Thymus (tissue), 11 donors: ENCODE data around the gene THRB. TPM values are rescaled to one million over a fixed set of nuclear protein-coding genes. Genes with fewer than 3 reads are reported as not detected.

Experiments used
- DNase-seq, 9 donors: peaks; one replicate each; pipeline ENCODE4 v3.0.0-alpha.2; 2013; ENCODE audit warnings: low spot score in 9 of 9, low read depth in 6 of 9, missing footprints in 1 of 9
- H3K27ac ChIP-seq, 2 donors: one replicate each; pipeline ENCODE4 v1.5.1; 2013; ENCODE audit warnings: control low read depth in 1 of 2, low read depth in 1 of 2, low read length in 1 of 2, mild to moderate bottlenecking in 1 of 2, moderate library complexity in 1 of 2
- H3K27me3 ChIP-seq, 2 donors: one replicate each; pipeline ENCODE4 v1.5.1; 2013; ENCODE audit warnings: low read length in 1 of 2; ENCODE audit not compliant: control insufficient read depth in 2 of 2, insufficient read depth in 1 of 2
- H3K36me3 ChIP-seq, 2 donors: one replicate each; pipeline ENCODE4 v1.5.1; 2013; ENCODE audit warnings: low read length in 1 of 2, mild to moderate bottlenecking in 1 of 2, moderate library complexity in 1 of 2; ENCODE audit not compliant: control insufficient read depth in 2 of 2, insufficient read depth in 2 of 2
- H3K4me1 ChIP-seq, 2 donors: one replicate each; pipeline ENCODE4 v1.5.1; 2013; ENCODE audit warnings: low read length in 2 of 2; ENCODE audit not compliant: control insufficient read depth in 2 of 2, insufficient read depth in 2 of 2
- H3K4me3 ChIP-seq, 2 donors: one replicate each; pipeline ENCODE4 v1.5.1; 2013; ENCODE audit warnings: low read length in 2 of 2, control low read depth in 1 of 2, mild to moderate bottlenecking in 1 of 2
- H3K9me3 ChIP-seq, 2 donors: one replicate each; pipeline ENCODE4 v1.5.1; 2013; ENCODE audit warnings: low read length in 1 of 2, mild to moderate bottlenecking in 1 of 2; ENCODE audit not compliant: control insufficient read depth in 2 of 2, insufficient read depth in 1 of 2
- WGBS: extraction: QIAGEN DNeasy Blood & Tissue Kit; methylation state at CpG from one replicate; pipeline ENCODE4 v1.1.7; 2013; 5-methylcytosine and 5-hydroxymethylcytosine counted together
- polyA plus RNA-seq: library from polyadenylated mRNA; stranded (reverse); fragments of 200-250 nt; gene quantifications from one replicate; pipeline ENCODE4 v1.2.3, GENCODE V29; 2013
- total RNA-seq: library from RNA; stranded (reverse); fragments of 120-200 nt; gene quantifications from one replicate; pipeline ENCODE4 v1.2.4, GENCODE V29; 2013
- donor health status: healthy.

THRB gene
- total and polyA plus RNA-seq, 2 donors: 2.2 to 3.5 TPM

DNA sequence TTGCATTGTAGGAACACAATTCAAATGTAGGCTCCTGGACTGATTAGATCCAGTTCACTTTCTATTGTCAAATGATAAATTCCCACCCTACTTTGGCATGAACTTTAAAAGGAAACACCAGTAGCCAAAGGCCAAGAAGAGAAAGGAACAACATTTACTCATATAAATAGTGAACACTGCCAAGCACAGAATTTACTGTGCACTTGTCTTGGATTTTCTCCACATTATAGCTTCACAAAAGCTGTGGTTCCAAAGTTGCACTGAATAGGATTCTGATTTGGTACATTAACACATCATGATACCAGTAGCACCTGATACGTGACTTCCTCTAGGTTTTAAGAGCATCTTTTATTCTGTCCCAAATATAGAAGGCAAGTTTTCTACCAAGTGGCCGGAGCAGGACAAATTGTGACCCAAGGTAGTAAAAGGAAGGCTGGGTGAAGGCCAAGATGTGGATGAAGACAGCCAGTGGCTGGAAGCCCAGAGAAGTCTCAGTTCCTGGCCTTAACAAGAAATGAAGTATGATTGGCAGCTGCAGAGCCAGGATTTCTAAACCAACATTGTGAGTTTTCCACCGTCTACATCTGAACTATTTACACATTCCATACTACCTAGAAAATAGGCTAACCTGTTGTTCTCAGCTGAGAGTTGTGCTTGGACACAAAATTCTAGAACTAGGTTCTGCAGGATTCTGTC is 206.7 kb downstream of the THRB start:
- Histone ChIP-seq H3K9me3 (no peaks in the 10 kb centered on the region), H3K4me3 (no peak overlapping the region), H3K4me1 (no peaks in the 10 kb centered on the region), H3K36me3 (no peaks in the 10 kb centered on the region), H3K27me3 (no peaks in the 10 kb centered on the region), H3K27ac (peak overlapping the region in 1 of 2 donors; percentile 25)
- no peak for DNase-seq
- WGBS: 91% methylated on average over 3 of the region's 3 CpGs

DNA sequence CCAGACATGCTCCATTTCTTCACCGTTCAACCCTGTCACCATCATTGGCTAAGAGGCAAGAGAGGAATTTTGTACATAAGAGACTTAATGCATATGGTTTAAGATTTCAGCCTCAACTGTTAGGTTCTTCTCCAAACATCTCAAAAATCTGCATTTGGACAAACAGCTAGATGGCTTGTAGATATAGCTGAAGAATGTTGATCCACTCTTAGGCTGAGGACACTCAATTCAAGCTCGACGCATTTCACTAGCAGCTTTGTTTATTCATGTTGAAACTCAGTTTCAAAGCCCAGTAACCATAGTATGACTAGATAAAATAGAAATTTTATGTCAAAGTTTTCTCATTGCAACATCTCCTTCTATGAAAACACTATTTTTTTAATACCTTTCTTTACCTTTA is 208.2 kb downstream of the THRB start:
- Histone ChIP-seq H3K4me1 (no peaks in the 10 kb centered on the region), H3K9me3 (no peaks in the 10 kb centered on the region), H3K4me3 (no peak overlapping the region), H3K27me3 (no peaks in the 10 kb centered on the region), H3K27ac (no peak overlapping the region), H3K36me3 (no peaks in the 10 kb centered on the region)
- no peak for DNase-seq
- WGBS: 97% methylated on average over 3 of the region's 3 CpGs

DNA sequence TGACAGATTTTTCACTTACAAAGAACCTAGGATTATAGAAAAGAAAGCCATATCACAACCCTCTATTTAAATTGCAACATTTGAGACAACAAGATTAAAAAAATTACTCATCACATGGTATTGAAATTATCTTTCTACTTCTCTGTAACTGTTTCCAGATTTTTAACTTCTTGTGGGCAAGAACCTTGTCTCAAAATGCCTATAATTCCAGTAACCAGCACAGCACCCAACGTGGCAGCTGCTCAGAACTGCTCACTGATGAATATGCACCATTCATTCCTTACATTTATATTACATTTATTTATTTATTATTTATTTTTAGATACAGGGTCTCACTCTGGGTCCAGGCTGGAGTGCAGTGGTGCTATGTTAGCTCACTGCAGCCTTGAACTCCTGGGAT is 216.1 kb downstream of the THRB start:
- Histone ChIP-seq H3K4me1 (no peaks in the 10 kb centered on the region), H3K27ac (no peak overlapping the region), H3K36me3 (no peaks in the 10 kb centered on the region), H3K9me3 (no peaks in the 10 kb centered on the region), H3K27me3 (no peaks in the 10 kb centered on the region), H3K4me3 (no peak overlapping the region)
- 80% methylated on average over 1 of the region's 1 CpG for WGBS
- no peak for DNase-seq

DNA sequence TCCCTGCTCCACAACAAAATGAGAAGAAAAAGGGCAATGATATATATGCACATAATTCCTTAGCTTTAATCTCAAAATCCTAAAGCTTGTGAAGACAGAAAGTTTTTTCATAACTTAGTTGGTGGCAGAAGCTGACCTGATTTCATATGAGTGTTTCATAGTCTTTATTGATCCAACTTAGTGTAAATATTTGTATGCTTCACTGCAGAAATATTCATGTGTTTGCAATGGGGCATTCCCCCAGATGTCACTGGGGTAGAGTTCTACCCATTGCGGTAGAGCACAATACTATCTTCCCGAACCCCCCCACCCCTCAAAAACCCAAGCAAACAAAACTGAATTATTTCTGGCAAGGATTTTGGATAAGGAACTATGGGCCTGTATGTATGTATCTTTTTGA is 221.2 kb downstream of the THRB start:
- Histone ChIP-seq H3K27me3 (no peaks in the 10 kb centered on the region), H3K4me1 (no peaks in the 10 kb centered on the region), H3K9me3 (no peaks in the 10 kb centered on the region), H3K4me3 (no peak overlapping the region), H3K27ac (no peak overlapping the region), H3K36me3 (no peaks in the 10 kb centered on the region)
- 95% methylated on average over 2 of the region's 2 CpGs for WGBS
- no peak for DNase-seq

DNA sequence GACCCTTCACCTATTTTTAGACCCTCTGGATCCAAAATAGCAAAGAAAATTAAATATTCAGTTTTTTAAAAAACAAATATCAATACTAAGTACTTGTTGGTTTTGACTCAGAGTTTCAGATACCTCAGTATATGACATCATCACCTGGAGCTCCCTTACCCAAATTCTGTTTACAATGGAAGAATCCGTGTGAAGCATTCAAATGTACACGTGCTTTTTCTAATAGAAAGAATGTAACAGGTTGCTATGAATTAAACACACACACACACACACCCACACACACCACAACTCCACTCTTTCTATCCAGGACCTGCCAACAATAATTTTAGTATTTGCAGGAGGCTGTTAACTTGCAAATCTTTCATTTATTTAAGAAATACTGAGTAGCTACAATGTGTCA is 221.8 kb downstream of the THRB start:
- no peaks in the 10 kb centered on the region for H3K36me3 ChIP-seq

DNA sequence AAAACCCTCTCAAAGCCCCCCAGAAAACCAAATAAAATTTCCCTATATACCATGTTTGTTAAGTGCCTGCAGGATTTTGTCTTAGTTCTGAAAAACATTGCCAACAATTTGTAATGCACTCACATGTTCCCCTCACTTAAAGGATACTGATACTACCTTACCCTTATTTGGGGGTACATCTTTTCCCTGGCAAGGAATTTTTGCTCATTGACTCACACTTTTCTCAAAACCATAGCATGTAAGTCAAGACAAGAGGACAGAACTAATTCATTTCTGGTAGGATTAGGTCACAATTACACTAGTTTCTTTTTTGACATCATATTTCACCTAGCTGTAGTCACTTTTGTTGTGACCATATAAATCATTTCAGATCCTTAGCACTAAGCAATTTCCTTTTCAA is 222.2 kb downstream of the THRB start:
- Histone ChIP-seq H3K27ac (no peak overlapping the region), H3K27me3 (no peaks in the 10 kb centered on the region), H3K4me3 (no peak overlapping the region), H3K36me3 (no peaks in the 10 kb centered on the region), H3K9me3 (no peaks in the 10 kb centered on the region), H3K4me1 (no peaks in the 10 kb centered on the region)
- DNase-seq: no peak

More for the DNA sequence above, 221.8 kb downstream of the THRB start:
- no peak for DNase-seq
- Histone ChIP-seq H3K4me3 (no peak overlapping the region), H3K4me1 (no peaks in the 10 kb centered on the region), H3K9me3 (no peaks in the 10 kb centered on the region), H3K27ac (no peak overlapping the region), H3K27me3 (no peaks in the 10 kb centered on the region)
- WGBS: 97% methylated on average over 2 of the region's 2 CpGs

DNA sequence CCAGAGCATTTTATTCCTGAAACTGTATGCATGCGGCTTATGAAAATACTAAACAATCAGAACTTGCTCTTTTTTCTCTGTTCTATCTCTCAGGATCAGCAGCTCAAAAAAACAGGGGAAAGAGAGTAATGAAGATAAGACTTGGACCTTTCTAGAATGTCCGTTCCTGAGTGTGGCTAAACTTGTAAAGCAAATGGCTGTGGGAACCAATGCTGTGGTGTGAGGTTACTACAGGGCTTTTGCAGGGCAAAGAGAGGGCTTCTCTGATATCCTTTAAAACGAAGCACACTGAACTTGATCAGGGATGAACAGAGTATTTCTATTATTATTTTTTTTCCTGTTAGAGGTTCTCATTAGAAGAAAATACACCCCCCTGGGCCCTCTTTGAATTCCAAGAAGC is 223.4 kb downstream of the THRB start:
- no peak overlapping the region for H3K27ac ChIP-seq
- no peaks in the 10 kb centered on the region for H3K36me3 ChIP-seq
- no peaks in the 10 kb centered on the region for H3K9me3 ChIP-seq
- WGBS: 94% methylated on average over 3 of the region's 3 CpGs
- no peaks in the 10 kb centered on the region for H3K27me3 ChIP-seq
- no peak for DNase-seq
- H3K4me1 ChIP-seq: no peaks in the 10 kb centered on the region
- H3K4me3 ChIP-seq: no peak overlapping the region

DNA sequence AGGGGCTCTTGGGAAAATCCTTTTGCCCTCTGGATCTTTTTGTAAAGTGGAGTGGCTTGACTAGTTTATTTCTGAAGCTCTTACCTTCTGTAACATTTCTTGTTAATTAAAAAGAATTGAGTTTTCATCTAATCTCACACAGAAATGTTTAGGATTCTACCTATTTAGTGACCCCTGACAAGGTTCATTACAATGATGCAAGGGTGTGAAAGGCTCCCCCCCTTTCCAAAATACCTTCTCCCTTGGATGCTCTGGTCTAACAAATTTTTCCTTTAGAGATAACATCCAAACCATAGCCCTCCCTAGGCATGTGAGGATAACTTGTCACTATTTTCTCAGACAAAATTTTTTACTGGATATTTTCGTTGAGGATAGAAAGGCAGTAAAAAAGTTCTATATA is 223.9 kb downstream of the THRB start:
- H3K27ac ChIP-seq: no peak overlapping the region
- no peaks in the 10 kb centered on the region for H3K9me3 ChIP-seq
- no peak overlapping the region for H3K4me3 ChIP-seq
- no peaks in the 10 kb centered on the region for H3K27me3 ChIP-seq
- no peaks in the 10 kb centered on the region for H3K4me1 ChIP-seq
- DNase-seq: no peak
- no peaks in the 10 kb centered on the region for H3K36me3 ChIP-seq
- WGBS: 99% methylated on average over 1 of the region's 1 CpG

DNA sequence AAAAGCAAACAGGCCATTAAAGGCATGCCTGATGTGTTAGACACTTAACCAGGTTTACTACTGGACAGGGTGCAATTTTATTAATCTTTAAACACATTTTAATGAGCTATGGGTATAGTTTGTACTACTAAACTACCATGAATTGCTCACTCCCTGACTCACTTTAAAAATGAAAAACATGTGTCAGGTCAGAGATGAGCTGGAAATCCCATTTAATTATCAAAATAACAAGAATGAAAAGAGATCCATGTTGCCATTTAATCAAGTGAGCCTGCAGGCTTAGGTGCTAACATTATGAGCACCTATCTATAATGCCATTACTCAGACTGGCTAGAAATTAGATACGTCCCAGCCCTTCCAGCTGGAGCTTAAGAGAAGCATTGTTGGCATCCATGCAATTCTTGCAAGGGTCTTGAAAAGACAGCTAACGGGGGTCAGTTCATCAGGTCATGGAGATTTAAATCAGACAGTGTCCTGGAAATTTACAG is 224.4 kb downstream of the THRB start:
- H3K27ac ChIP-seq: no peak overlapping the region
- no peaks in the 10 kb centered on the region for H3K4me1 ChIP-seq
- H3K27me3 ChIP-seq: no peaks in the 10 kb centered on the region
- whole genome bisulfite sequencing: 92% methylated on average over 2 of the region's 2 CpGs
- no peak overlapping the region for H3K4me3 ChIP-seq
- H3K36me3 ChIP-seq: no peaks in the 10 kb centered on the region
- H3K9me3 ChIP-seq: no peaks in the 10 kb centered on the region
- no peak for DNase-seq
